Pons (tissue), 1 donor: ENCODE data around the gene SYPL2.
A peak's percentile ranks its signal among the peaks of the same experiment; 100 is the strongest.
"Not testable (repeated sequence)": the region's sequence is repeated elsewhere in the genome, so short reads cannot be mapped to it uniquely, and the experiment has no call there.

Experiments used
- DNase-seq: peaks from one replicate; pipeline ENCODE4 v3.0.0-alpha.2; 2016; ENCODE audit warnings: low spot score

Gene SYPL2

GRCh38 chr1:109466452-109467300 is at the start of gene SYPL2:
Gene SYPL2 (plus strand): TSS chr1:109466546. CDS start chr1:109466844, 298 bp downstream.
- DNase-seq, result no peak

- DNase-seq, result no peak
Observed at GRCh38 chr1:109423498-109423897, 42.8 kb upstream of the SYPL2 start.

DNA sequence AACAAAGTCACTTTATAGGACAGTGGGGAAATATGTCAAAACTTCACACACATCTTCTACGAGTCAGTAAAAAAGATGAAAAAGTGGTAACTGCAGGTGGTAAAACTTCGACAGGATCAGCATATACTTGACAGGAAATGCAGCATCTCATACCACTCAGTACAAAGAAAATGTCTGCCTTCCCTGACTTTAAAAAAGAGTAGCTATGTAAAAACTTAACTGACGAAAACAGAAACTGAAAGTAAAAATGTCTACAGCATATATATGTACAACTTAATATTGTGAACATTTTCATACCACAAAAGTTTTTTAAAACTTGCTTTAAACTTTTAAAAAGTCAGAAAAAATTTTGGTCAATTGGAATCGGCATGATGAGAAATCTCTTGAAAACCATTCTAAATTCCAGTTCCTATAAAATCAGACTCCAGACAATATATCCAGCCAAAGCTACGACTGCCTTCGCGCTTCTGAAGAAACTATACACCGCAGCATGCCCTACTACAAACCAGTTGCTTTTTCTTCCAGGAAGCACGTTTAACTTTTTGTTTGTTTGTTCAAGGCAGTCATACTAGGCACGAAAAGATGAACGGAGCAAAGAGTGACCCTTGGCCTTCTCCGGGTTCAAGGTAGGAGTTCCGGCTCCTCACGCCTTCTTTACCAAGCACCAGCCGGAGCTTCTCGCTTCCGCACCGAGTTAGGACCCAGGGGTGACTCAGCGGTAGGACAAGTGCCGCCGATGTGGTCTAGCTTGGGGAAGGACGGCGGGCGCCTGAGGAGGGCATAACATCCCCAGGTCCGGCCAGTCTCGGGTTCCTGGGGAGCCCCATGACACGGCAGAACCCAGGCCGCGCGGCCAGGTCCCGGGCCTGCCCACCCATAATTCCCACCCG is 40.7 kb upstream of the SYPL2 start:
- no peak for DNase-seq

GRCh38 chr1:109426281-109427170 is 39.8 kb upstream of the SYPL2 start, which contains the start of gene PSMA5:
Gene PSMA5 (minus strand): TSS chr1:109426448. CDS start chr1:109426330, 118 bp downstream.
- DNase-seq, result peak; percentile 99

DNA sequence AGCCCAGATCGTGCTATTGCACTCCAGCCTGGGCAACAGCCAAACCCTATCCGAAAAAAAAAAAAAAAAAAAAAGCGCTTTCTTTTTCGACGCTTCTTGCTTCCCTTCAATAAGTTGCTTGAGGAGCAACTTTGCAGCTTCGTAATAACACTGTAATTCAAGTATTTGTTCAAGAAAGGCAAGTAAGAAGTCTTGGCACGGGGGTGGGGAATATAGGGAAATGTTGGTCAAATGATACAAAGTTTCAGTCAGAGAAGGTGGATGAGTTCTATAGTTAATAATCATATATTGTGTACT is 39.2 kb upstream of the SYPL2 start:
- DNase-seq, result no peak

DNA sequence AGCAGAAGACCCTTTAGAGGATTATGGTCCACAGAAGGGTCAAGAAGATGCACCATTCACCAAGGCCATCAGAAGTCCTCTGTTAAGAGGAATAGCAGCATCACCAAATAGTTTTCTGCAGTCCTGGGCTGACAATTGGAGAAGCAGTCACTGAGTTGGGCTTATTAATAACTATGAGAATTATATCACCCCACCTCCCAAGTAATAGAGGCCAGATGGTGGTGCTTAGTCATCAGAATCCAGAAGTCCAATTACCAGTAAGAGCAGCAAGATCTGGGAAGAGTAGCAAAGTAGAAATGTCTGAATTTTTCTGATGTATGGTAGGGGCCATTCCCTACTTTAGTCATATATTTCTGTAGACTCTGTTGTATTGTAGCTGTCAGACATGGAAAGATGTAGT is 34.0 kb upstream of the SYPL2 start:
- DNase-seq, result no peak

DNA sequence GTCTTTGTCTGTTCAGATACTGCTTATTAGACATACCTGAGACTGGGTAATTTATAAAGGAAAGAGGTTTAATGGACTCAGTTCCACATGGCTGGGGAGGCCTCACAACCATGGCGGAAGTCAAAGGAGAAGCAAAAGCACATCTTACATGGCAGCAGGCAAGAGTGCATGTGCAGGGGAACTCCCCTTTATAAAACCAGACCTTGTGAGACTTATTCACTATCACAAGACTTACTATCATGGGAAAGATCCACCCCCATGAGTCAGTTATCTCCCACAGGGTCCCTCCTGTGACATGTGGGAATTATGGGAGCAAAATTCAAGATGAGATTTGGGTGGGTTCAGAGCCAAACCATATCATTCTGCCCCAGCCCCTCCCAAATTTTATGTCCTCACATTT is 33.0 kb upstream of the SYPL2 start:
- DNase-seq, result no peak

GRCh38 chr1:109434484-109434883 is 31.9 kb upstream of the SYPL2 start:
- DNase-seq, result no peak

DNA sequence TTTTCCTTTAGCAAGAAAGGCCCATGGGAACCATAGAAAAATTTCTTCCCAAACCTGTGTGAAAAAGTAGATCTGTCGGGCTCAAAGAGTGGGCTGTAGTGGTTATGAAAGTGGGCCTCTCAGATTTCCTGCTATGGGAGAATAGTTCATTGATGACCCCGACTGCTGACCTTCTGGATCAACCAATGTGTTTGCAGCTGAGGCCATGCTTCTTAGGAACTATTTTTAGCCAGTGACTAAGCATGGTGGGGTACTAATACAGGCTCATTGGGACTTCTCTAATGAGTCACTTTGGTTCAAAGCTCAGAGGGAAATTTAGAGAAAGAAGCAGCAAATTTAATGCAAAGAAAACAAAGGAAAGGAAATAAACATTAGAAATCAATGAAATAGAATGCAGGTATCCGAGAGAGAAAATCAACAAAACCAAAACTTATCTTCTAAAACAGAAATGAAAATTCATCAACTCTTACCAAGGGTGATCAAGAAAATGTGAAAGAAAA is 27.5 kb upstream of the SYPL2 start:
- no peak for DNase-seq

DNA sequence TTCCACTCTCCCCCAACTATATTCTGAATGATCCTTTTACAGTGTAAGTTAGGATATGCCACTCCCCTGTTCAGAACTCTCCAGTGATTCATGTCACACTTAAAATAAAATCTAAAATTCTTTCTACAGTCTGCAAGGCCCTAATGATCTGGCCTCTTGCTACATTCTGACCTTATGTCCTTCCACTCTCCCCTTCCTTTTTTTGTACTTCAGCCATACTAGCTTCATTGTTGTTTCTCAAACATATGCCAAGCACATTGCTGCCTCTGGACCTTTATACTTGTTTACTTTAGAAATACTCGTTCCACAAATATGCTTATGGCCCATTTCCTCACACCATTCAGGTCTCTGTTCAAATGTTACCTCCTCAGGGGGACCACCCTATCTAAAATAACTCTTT is 25.3 kb upstream of the SYPL2 start:
- no peak for DNase-seq

GRCh38 chr1:109443476-109443875 is 22.9 kb upstream of the SYPL2 start:
- no peak for DNase-seq

DNA sequence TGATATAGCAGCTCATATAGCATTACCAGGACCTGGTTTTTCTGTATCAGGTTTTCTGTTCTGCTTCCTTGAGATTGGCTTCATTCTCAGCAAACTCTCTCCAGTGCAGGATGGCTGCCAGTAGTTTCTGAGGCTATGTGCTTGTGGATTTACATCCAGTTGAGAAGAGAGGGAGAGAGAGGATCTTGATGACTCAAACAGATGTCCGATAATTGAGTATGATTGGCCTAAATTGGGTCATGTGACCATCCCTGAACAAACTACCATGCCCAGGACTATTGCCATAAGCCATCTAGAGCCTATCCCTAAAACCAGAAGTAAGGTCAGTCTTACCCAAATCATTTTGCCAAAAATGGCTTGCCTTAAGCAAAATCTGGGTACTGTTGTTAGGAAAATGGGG is 22.0 kb upstream of the SYPL2 start:
- DNase-seq, result no peak

- DNase-seq, result not testable (repeated sequence)
Observed at GRCh38 chr1:109445949-109446695, 20.2 kb upstream of the SYPL2 start.

DNA sequence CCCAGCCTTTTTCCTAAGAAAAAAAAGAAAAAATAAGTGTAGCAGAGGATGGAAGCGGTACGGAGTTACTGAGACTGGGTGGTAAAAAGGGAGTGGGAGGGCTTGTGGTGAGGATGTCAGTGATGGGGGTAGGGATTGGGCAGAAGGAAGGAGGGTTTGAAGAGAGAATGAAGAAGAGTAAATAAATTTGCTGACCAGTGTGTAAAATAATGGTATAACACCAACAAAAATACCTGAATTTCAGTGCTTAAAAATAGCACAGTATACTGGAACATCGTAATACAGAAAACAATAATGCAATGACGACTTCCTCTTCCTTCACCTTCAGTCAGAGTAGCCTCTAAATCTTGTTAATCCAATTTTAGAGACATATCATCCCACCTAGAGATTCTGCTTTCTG is 18.8 kb upstream of the SYPL2 start:
- no peak for DNase-seq

GRCh38 chr1:109454497-109455133 is 11.7 kb upstream of the SYPL2 start:
- DNase-seq, result no peak

DNA sequence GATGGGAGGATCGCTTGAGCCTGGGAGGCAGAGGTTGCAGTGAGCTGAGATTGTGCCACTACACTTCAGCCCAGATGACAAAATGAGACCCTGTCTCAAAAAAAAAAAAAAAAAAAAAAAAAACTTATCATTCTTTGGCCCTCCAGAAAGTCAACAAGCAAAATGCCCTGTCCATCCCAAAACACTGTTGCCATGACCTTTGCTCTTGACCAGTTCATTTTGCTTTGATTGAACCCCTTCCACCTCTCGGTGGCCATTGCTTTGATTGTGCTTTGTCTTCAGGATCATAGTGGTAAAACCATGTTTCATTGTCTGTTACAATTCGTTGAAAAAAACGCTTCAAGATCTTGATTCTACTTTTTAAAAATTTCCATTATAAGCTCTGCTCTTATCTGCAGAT is 8.5 kb upstream of the SYPL2 start:
- no peak for DNase-seq

- DNase-seq, result no peak
Observed at GRCh38 chr1:109466125-109466451, 258 bp upstream of the SYPL2 start.

DNA sequence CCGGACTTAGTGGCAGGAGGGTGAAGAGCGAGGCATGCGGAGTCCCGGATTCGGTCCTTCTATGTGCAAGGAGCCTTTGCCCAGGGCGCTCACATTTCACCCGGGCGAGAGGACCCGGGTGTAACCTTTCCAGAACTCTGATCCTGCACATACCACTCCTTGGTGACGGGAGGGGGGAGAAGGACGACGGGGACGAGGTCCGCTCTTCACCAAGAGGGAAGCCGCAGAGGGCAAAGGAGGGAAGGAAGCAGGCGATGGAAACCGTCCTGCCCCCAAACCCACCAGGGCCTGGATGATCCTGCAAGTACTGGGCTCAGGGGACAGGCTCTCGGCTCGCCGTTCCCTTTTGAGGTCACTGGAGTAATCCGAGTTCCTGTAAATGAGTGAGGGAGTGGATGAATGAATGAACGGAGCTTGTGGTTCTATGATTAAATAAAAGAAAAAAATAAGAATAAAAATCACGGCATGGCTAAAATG is 993 bp downstream of the SYPL2 start:
- DNase-seq, result no peak

- DNase-seq, result no peak
Observed at GRCh38 chr1:109468061-109468460, 1.7 kb downstream of the SYPL2 start.

- no peak for DNase-seq
Observed at GRCh38 chr1:109468903-109469302, 2.6 kb downstream of the SYPL2 start.

GRCh38 chr1:109470245-109470644 is 3.9 kb downstream of the SYPL2 start:
- DNase-seq, result no peak
